H1 (cell line): Measurements from ENCODE around the gene NEDD4L. TPM values are rescaled to one million over a fixed set of nuclear protein-coding genes. Genes with fewer than 3 reads are reported as not detected.

Experiments used
- SIN3A ChIP-seq, 2 experiments: IDR thresholded peaks in 1 of 2; conservative IDR thresholded peaks in 1 of 2; 2 replicates each; pipeline ENCODE4 v1.6.1; 2011 to 2012; ENCODE audit warnings: low read length in 2 of 2, improper control_type of control experiment in 1 of 2, low read depth in 1 of 2, mild to moderate bottlenecking in 1 of 2
- TAF1 ChIP-seq: IDR thresholded peaks from 2 replicates; pipeline ENCODE4 v1.6.1; 2011; ENCODE audit warnings: mild to moderate bottlenecking, low read depth, low read length
- polyA plus RNA-seq, 7 experiments: library from polyadenylated mRNA; depleted of rRNA in 3 of 7; stranded (reverse) in 5 of 7; unstranded in 2 of 7; fragments of >200 nt in 5 of 7; fragments of 200-250 nt in 2 of 7; gene quantifications; 1 replicate in 5 of 7; 2 replicates in 1 of 7; 4 replicates in 1 of 7; pipeline versions ENCODE4 v1.2.1 to v1.2.3, GENCODE V29; 2011 to 2013; ENCODE audit warnings: missing spikeins in 2 of 7, mixed read lengths in 2 of 7
- total RNA-seq: library from RNA; stranded (reverse); fragmentation: NEBNext Ultra II Directional; extraction: Animal tissue kit (Norgen Biotek cat#: 25700); gene quantifications from 2 replicates; pipeline ENCODE4 v1.2.1, GENCODE V29; 2021

The NEDD4L gene
- total and polyA plus RNA-seq, 2 of the 8 experiments (the other 6 are each of a cell fraction or from before 2014, with no cell fraction given) = 37.3 to 69.8 TPM

GRCh38 chr18:58242968-58243367 lies 198.9 kb downstream of the NEDD4L start (continued):
- no peak for TF ChIP-seq TAF1
- no peak for TF ChIP-seq SIN3A (conservative IDR thresholded peaks at IDR 0.05 in 1 of 2, IDR thresholded peaks at IDR 0.05 in 1 of 2; ENCODE audit: low read depth in 1 of 2, low read length in 2 of 2)
